Measurements from ENCODE around the gene AKAP13.

DNA sequence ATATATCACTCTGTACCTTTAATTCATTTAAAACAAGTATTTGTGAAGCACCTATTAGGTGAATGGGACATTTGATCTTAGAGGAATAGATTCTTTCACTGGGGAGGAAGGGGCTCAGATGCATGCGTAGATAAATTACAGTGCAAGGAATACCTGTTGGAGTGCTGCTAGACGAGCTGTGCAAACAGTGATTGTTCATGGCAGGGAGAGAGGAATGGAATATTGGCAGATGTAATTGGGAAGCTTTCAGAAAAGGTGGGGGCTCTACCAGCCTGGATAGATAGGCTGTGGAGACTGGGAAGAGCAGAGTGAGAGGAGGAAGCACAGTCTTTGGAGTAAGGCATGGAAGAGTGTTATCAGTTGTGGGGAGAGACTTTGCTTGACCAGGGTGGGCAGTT is 116.8 kb downstream of the AKAP13 start:
- TF ChIP-seq, protein P1, sequence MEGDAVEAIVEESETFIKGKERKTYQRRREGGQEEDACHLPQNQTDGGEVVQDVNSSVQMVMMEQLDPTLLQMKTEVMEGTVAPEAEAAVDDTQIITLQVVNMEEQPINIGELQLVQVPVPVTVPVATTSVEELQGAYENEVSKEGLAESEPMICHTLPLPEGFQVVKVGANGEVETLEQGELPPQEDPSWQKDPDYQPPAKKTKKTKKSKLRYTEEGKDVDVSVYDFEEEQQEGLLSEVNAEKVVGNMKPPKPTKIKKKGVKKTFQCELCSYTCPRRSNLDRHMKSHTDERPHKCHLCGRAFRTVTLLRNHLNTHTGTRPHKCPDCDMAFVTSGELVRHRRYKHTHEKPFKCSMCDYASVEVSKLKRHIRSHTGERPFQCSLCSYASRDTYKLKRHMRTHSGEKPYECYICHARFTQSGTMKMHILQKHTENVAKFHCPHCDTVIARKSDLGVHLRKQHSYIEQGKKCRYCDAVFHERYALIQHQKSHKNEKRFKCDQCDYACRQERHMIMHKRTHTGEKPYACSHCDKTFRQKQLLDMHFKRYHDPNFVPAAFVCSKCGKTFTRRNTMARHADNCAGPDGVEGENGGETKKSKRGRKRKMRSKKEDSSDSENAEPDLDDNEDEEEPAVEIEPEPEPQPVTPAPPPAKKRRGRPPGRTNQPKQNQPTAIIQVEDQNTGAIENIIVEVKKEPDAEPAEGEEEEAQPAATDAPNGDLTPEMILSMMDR (IDR thresholded peaks at IDR 0.05): no peak
- TF ChIP-seq EZH2 (IDR thresholded peaks at IDR 0.05; ENCODE audit: borderline replicate concordance, insufficient read depth, low read depth, low read length, poor library complexity, severe bottlenecking): no peak

Data from B cell (primary cell).